Endothelial cell (in vitro differentiated cells): Measurements from ENCODE around the gene VTI1A. TPM values are rescaled to one million over a fixed set of nuclear protein-coding genes. Genes with fewer than 3 reads are reported as not detected.
"Not testable (repeated sequence)": the region's sequence is repeated elsewhere in the genome, so short reads cannot be mapped to it uniquely, and the experiment has no call there.

Experiments
- DNase-seq: peaks from one replicate; pipeline ENCODE4 v3.0.0; 2021; ENCODE audit warnings: low spot score
- H3K27ac Mint-ChIP-seq: one replicate; pipeline ENCODE4 v1.8.0; 2021; ENCODE audit warnings: mixed read lengths, inconsistent platforms; ENCODE audit not compliant: unreplicated experiment
- H3K27me3 Mint-ChIP-seq: one replicate; pipeline ENCODE4 v1.8.0; 2021; ENCODE audit warnings: mild to moderate bottlenecking, moderate library complexity, mixed read lengths, inconsistent platforms; ENCODE audit not compliant: unreplicated experiment
- H3K36me3 Mint-ChIP-seq: one replicate; pipeline ENCODE4 v1.8.0; 2021; ENCODE audit warnings: mild to moderate bottlenecking, low read depth, mixed read lengths, inconsistent platforms; ENCODE audit not compliant: unreplicated experiment
- H3K4me1 Mint-ChIP-seq: one replicate; pipeline ENCODE4 v1.8.0; 2021; ENCODE audit warnings: mild to moderate bottlenecking, mixed read lengths, inconsistent platforms; ENCODE audit not compliant: unreplicated experiment
- H3K4me3 Mint-ChIP-seq: one replicate; pipeline ENCODE4 v1.8.0; 2021; ENCODE audit warnings: mild to moderate bottlenecking, mixed read lengths, inconsistent platforms; ENCODE audit not compliant: unreplicated experiment
- H3K9me3 Mint-ChIP-seq: one replicate; pipeline ENCODE4 v1.8.0; 2021; ENCODE audit warnings: mixed read lengths, inconsistent platforms; ENCODE audit not compliant: unreplicated experiment
- CTCF ChIP-seq: fragments of 200-600 bp; sonication (generic); IDR thresholded peaks from one replicate; pipeline ENCODE4 v1.5.0; 2021; ENCODE audit warnings: antibody characterized with exemption; ENCODE audit not compliant: unreplicated experiment
- long read RNA-seq: library from polyadenylated mRNA; unstranded; transcript quantifications from one replicate; pipeline ENCODE4 v2.0.0, GENCODE V29; 2020; ENCODE audit not compliant: unreplicated experiment
- total RNA-seq: library from RNA; stranded (reverse); fragmentation: NEBNext Ultra II Directional; extraction: Animal tissue kit (Norgen Biotek cat#: 25700); gene quantifications from one replicate; pipeline ENCODE4 v1.2.1, GENCODE V29; 2021; ENCODE audit not compliant: unreplicated experiment

The VTI1A gene
- 35.4 TPM for total RNA-seq
- long read RNA-seq, full-length matches to known transcripts: 4 of 9 reads
- long read RNA-seq, partial matches to known transcripts: 0 of 9 reads
- long read RNA-seq, other reads (novel, unspliced or antisense): 5 of 9 reads

- Mint-ChIP-seq H3K4me3 (peak within 1 kb of the TSS; percentile 96), H3K27ac (peak within 1 kb of the TSS; percentile 95), H3K4me1 (peaks cover 24% of the 10 kb centered on the region), H3K27me3 (peaks cover 13% of the 10 kb centered on the region), H3K9me3 (no peaks in the 10 kb centered on the region), H3K36me3 (peaks cover 7% of the 10 kb centered on the region)
- DNase-seq: peak; percentile 76
- TF ChIP-seq CTCF: no peak
Measured at GRCh38 chr10:112446855-112447619, at the start of gene VTI1A, which contains the start of gene ZDHHC6. Gene VTI1A (plus strand): TSS chr10:112447215. CDS start chr10:112447374, 159 bp downstream. Gene ZDHHC6 (minus strand): TSS chr10:112446914. CDS start chr10:112445436, 1,478 bp downstream.

- no peak for DNase-seq
- no peak for TF ChIP-seq CTCF
- Mint-ChIP-seq H3K27me3 (no peaks in the 10 kb centered on the region), H3K36me3 (no peaks in the 10 kb centered on the region), H3K4me3 (no peak overlapping the region), H3K27ac (no peak overlapping the region), H3K9me3 (no peaks in the 10 kb centered on the region), H3K4me1 (peaks cover 8% of the 10 kb centered on the region)
Measured at GRCh38 chr10:112397592-112397991, 49.4 kb upstream of the VTI1A start.

- Mint-ChIP-seq H3K27me3 (no peaks in the 10 kb centered on the region), H3K36me3 (no peaks in the 10 kb centered on the region), H3K4me1 (no peaks in the 10 kb centered on the region), H3K27ac (no peak overlapping the region), H3K4me3 (no peak overlapping the region), H3K9me3 (no peaks in the 10 kb centered on the region)
- DNase-seq: no peak
- no peak for TF ChIP-seq CTCF
Measured at GRCh38 chr10:112402917-112403316, 44.1 kb upstream of the VTI1A start.

GRCh38 chr10:112404617-112405016 lies 42.4 kb upstream of the VTI1A start:
- no peak overlapping the region for H3K27ac Mint-ChIP-seq
- DNase-seq: no peak
- no peaks in the 10 kb centered on the region for H3K36me3 Mint-ChIP-seq
- H3K27me3 Mint-ChIP-seq: no peaks in the 10 kb centered on the region
- no peaks in the 10 kb centered on the region for H3K4me1 Mint-ChIP-seq
- no peak for TF ChIP-seq CTCF
- no peaks in the 10 kb centered on the region for H3K9me3 Mint-ChIP-seq
- no peak overlapping the region for H3K4me3 Mint-ChIP-seq

- H3K27ac Mint-ChIP-seq, H3K27me3 Mint-ChIP-seq, H3K9me3 Mint-ChIP-seq, DNase-seq, H3K4me3 Mint-ChIP-seq, H3K36me3 Mint-ChIP-seq, H3K4me1 Mint-ChIP-seq: not testable (repeated sequence)
Measured at GRCh38 chr10:112406806-112407205, 40.2 kb upstream of the VTI1A start.
